ENCODE data around the gene LPIN2. TPM values are rescaled to one million over a fixed set of nuclear protein-coding genes. Genes with fewer than 3 reads are reported as not detected.

Gene LPIN2
- total RNA-seq, 1 experiment from 2014 or later = 10.7 TPM

- Histone ChIP-seq H3K4me2 (ENCODE audit: low read length) (no peak overlapping the region), H3K9ac (ENCODE audit: low read length) (no peak overlapping the region), H3K79me2 (ENCODE audit: insufficient read depth, low read length) (peaks cover 11% of the 10 kb centered on the region; the same call in 1 of the 2 replicates), H3K27ac (ENCODE audit: low read depth, low read length) (no peak overlapping the region), H3K9me2 (ENCODE audit: insufficient read depth) (no peaks in the 10 kb centered on the region), H3K9me3 (ENCODE audit: control insufficient read depth in 1 of 2, insufficient read depth in 1 of 2, low read depth in 1 of 2, low read length in 2 of 2) (no peaks in the 10 kb centered on the region), H3K36me3 (ENCODE audit: control insufficient read depth in 1 of 2, insufficient read depth in 2 of 2, low read length in 2 of 2) (no peaks in the 10 kb centered on the region), H3K4me1 (ENCODE audit: control insufficient read depth in 1 of 2, insufficient read depth in 2 of 2, low read length in 2 of 2) (0 out of 4 replicates have a peak, but pooled peaks cover 0 to 4% of the 10 kb centered on the region in 2 experiments), H3K4me3 (replicated peaks in 1 of 2; ENCODE audit: low read depth in 1 of 2, low read length in 2 of 2) (no peak overlapping the region), H3K27me3 (ENCODE audit: insufficient read depth, low read length) (no peaks in the 10 kb centered on the region), H2AFZ (ENCODE audit: low read depth, low read length, poor library complexity, severe bottlenecking) (no peak overlapping the region), H4K20me1 (ENCODE audit: insufficient read depth) (no peaks in the 10 kb centered on the region)
- TF ChIP-seq TCF7L2 (IDR thresholded peaks at IDR 0.05; ENCODE audit: borderline replicate concordance, extremely low read depth, insufficient read depth, insufficient read length) (no peak), CBX3 (IDR thresholded peaks at IDR 0.05; ENCODE audit: low read depth) (no peak), ZBTB33 (IDR thresholded peaks at IDR 0.05; ENCODE audit: extremely low read depth, insufficient replicate concordance, low read length) (no peak)
- DNase-seq (ENCODE audit: low read depth, low spot score) = no peak
- RAD21 ChIA-PET (ENCODE audit: low non-redundant PET in 1 of 2, low total read pairs in 2 of 2, uncharacterized antibody in 2 of 2, unreplicated experiment in 2 of 2) = no interaction called here
- POLR2A ChIA-PET = no interaction called here
- intact Hi-C loops (cut with micrococcal nuclease) = no loop called here
- no peak for ATAC-seq
- CTCF ChIA-PET = interaction anchor here (1.0 to 3.2 kb wide), 3 partner anchors 8 to 253 kb away, joined by 3 to 18 read pairs (median 5); no protein-coding TSS in a partner anchor
- no TSS peak for BruUV-seq (replicated peaks)
These were observed 19.7 kb downstream of the LPIN2 start for GRCh38 chr18:2992995-2993877.
